ENCODE results near the gene KLHL6. TPM values are rescaled to one million over a fixed set of nuclear protein-coding genes. Genes with fewer than 3 reads are reported as not detected.

The KLHL6 gene
- total and polyA plus RNA-seq, 2 of the 8 experiments (the other 6 are each of a cell fraction or from before 2014, with no cell fraction given) = 0.05 TPM; not detected in 1

DNA sequence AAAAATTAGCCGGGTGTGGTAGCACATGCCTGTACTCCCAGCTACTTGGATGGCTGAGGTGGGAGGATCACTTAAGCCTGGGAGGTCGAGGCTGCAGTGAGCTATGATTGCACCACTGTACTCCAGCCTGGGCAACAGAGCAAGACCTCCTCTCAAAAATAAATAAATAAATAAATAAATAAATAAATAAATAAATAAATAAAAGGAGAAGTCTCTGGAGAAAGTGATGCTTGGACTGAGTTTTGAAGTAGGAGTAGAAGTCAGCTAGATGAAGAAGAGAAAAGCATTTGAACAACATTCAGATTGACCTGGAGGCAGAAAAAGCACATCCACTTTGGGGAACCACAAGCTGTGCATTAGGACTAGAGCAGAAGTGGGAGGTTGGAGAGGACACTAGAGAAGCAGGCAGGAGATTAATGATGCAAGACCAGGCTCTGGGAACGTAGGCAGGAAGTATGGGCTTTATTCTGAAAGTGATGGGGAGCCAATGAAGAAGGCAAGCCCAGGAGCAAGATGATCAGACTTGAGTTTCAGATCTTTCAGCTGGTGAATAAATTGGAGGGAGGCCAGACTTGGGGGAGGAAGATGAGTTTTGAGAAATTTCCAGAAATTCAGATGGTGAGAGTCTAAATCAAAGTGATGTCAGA, 48.7 kb downstream of the KLHL6 start:
- Histone ChIP-seq H2BK5ac (ENCODE audit: low read depth, low read length) (no peak overlapping the region), H2AFZ (ENCODE audit: low read length) (no peak overlapping the region), H3K18ac (ENCODE audit: extremely low read depth, low read length) (no peak overlapping the region), H3K23ac (ENCODE audit: insufficient read length) (no peak overlapping the region), H3K4me3 (ENCODE audit: extremely low read depth in 1 of 4, insufficient read depth in 2 of 4, low read depth in 3 of 4, low read length in 4 of 4) (no peak overlapping the region), H3K23me2 (ENCODE audit: low read depth, low read length) (no peaks in the 10 kb centered on the region), H4K20me1 (replicated peaks in 1 of 2; ENCODE audit: control insufficient read depth in 1 of 2, insufficient read depth in 2 of 2, low read length in 2 of 2) (no peaks in the 10 kb centered on the region), H3K9me3 (ENCODE audit: insufficient read depth in 2 of 2, low read depth in 1 of 2, low read length in 1 of 2) (no peaks in the 10 kb centered on the region), H2BK20ac (ENCODE audit: low read length) (no peak overlapping the region), H3K4me2 (ENCODE audit: insufficient read depth in 1 of 2, low read depth in 2 of 2, low read length in 2 of 2) (no peak overlapping the region), H3K27me3 (replicated peaks in 1 of 4; ENCODE audit: control insufficient read depth in 3 of 4, extremely low read depth in 1 of 4, insufficient read depth in 3 of 4, low read length in 3 of 4) (no peaks in the 10 kb centered on the region), H3K56ac (replicated peaks; ENCODE audit: insufficient read length, low read depth, low read length) (no peak overlapping the region), H3K79me2 (ENCODE audit: control insufficient read depth in 1 of 2, insufficient read depth in 2 of 2, low read length in 2 of 2) (no peaks in the 10 kb centered on the region), H3K4ac (replicated peaks; ENCODE audit: insufficient read length, low read depth, low read length) (no peak overlapping the region), H2BK15ac (ENCODE audit: low read length) (0 out of 2 replicates have a peak overlapping the region, but pooled peaks have one; percentile 72), H2BK12ac (ENCODE audit: low read depth, low read length) (no peak overlapping the region), H3K79me1 (ENCODE audit: low read depth, low read length) (no peaks in the 10 kb centered on the region), H3K14ac (ENCODE audit: insufficient read length) (no peak overlapping the region), H4K5ac (ENCODE audit: insufficient read length, low read depth, low read length) (no peak overlapping the region), H3K9ac (replicated peaks in 1 of 4; ENCODE audit: extremely low read depth in 1 of 4, low read depth in 3 of 4, low read length in 3 of 4) (no peak overlapping the region; a peak in 1 of 7 replicates), H3K4me1 (replicated peaks in 1 of 4; ENCODE audit: control insufficient read depth in 3 of 4, insufficient read depth in 4 of 4, low read length in 3 of 4) (peaks cover 0 to 2% (median 0%) of the 10 kb centered on the region in 4 experiments; a peak in 1 of 7 replicates), H4K8ac (ENCODE audit: extremely low read depth, insufficient read depth, low read length) (no peak overlapping the region), H3K36me3 (ENCODE audit: control insufficient read depth in 2 of 4, insufficient read depth in 4 of 4, low read length in 3 of 4) (no peaks in the 10 kb centered on the region), H4K91ac (replicated peaks; ENCODE audit: insufficient read length, low read length) (no peak overlapping the region), H2AK5ac (ENCODE audit: low read depth, low read length) (0 out of 2 replicates have a peak overlapping the region, but pooled peaks have one; percentile 13), H3K27ac (ENCODE audit: low read depth, low read length) (no peak overlapping the region), H2BK120ac (replicated peaks; ENCODE audit: low read depth, low read length) (no peak overlapping the region)
- ChIA-PET CTCF (ENCODE audit: partially characterized antibody) (interaction anchor here (0.7 to 1.1 kb wide), 5 partner anchors 9 to 255 kb away, joined by 3 to 4 read pairs (median 3); no protein-coding TSS in a partner anchor), POLR2A (ENCODE audit: partially characterized antibody) (no interaction called here)
- DNase-seq (ENCODE audit: low read depth in 1 of 2, low spot score in 2 of 2) (no peak), FAIRE-seq (no peak)
- 86% methylated on average over 3 of the region's 3 CpGs; no CpG with 5 or more reads in 1 of the 2 experiments for WGBS, 2 experiments (ENCODE audit: extremely low coverage in 1 of 2, insufficient coverage in 1 of 2, insufficient read length in 1 of 2, insufficient replicate concordance in 2 of 2, low coverage in 1 of 2, low lambda C conversion rate in 2 of 2, missing lambda C conversion rate in 1 of 2)
- TF ChIP-seq FOSL1 (IDR thresholded peaks at IDR 0.05; ENCODE audit: insufficient read depth, low read depth, low read length) (no peak), BRCA1 (IDR thresholded peaks at IDR 0.05; ENCODE audit: low read depth, low read length) (no peak), SIN3A (conservative IDR thresholded peaks at IDR 0.05 in 1 of 2, IDR thresholded peaks at IDR 0.05 in 1 of 2; ENCODE audit: low read depth in 1 of 2, low read length in 2 of 2) (no peak), KDM5A (IDR thresholded peaks at IDR 0.05; ENCODE audit: low read length) (no peak), JUND (IDR thresholded peaks at IDR 0.05; ENCODE audit: low read length) (no peak), KDM4A (IDR thresholded peaks at IDR 0.05; ENCODE audit: low read depth, low read length, severe bottlenecking) (no peak), RNF2 (IDR thresholded peaks at IDR 0.05; ENCODE audit: borderline replicate concordance, low read depth, low read length, missing control alignments, poor library complexity, severe bottlenecking) (no peak)
- TF ChIP-seq, protein P1, sequence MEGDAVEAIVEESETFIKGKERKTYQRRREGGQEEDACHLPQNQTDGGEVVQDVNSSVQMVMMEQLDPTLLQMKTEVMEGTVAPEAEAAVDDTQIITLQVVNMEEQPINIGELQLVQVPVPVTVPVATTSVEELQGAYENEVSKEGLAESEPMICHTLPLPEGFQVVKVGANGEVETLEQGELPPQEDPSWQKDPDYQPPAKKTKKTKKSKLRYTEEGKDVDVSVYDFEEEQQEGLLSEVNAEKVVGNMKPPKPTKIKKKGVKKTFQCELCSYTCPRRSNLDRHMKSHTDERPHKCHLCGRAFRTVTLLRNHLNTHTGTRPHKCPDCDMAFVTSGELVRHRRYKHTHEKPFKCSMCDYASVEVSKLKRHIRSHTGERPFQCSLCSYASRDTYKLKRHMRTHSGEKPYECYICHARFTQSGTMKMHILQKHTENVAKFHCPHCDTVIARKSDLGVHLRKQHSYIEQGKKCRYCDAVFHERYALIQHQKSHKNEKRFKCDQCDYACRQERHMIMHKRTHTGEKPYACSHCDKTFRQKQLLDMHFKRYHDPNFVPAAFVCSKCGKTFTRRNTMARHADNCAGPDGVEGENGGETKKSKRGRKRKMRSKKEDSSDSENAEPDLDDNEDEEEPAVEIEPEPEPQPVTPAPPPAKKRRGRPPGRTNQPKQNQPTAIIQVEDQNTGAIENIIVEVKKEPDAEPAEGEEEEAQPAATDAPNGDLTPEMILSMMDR (IDR thresholded peaks at IDR 0.05; ENCODE audit: control extremely low read depth in 1 of 3, insufficient read depth in 1 of 3, low read depth in 1 of 3, low read length in 3 of 3) = no peak
- TF ChIP-seq, protein P2, sequence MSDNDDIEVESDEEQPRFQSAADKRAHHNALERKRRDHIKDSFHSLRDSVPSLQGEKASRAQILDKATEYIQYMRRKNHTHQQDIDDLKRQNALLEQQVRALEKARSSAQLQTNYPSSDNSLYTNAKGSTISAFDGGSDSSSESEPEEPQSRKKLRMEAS (IDR thresholded peaks at IDR 0.05) = no peak
